Body of pancreas (tissue), 4 donors: ENCODE data around the gene PSME2. TPM values are rescaled to one million over a fixed set of nuclear protein-coding genes. Genes with fewer than 3 reads are reported as not detected.
A peak's percentile ranks its signal among the peaks of the same experiment; 100 is the strongest.

Experiments used
- ATAC-seq: fragments of 150-250 bp; one replicate; pipeline ENCODE4 v1.9.1; 2016
- DNase-seq, 4 donors: peaks; one replicate each; pipeline ENCODE4 v3.0.0-alpha.2; 2019
- H3K27ac ChIP-seq, 4 donors: fragments of 200-600 bp; sonication (generic); 1 replicate in 3 of 4; 2 replicates in 1 of 4; pipeline versions ENCODE4 v1.5.1 to v1.6.1; 2016 to 2019; ENCODE audit warnings: mild to moderate bottlenecking in 1 of 4, mixed read lengths in 1 of 4, moderate library complexity in 1 of 4
- H3K27me3 ChIP-seq, 2 donors: fragments of 200-600 bp; sonication (generic); one replicate each; pipeline ENCODE4 v1.6.0; 2016; ENCODE audit warnings: mild to moderate bottlenecking in 1 of 2
- H3K36me3 ChIP-seq, 2 donors: fragments of 200-600 bp; sonication (generic); replicated peaks in 1 of 2; 2 replicates each; pipeline ENCODE4 v1.5.1; 2016; ENCODE audit warnings: low read depth in 2 of 2; ENCODE audit not compliant: insufficient read depth in 1 of 2
- H3K4me1 ChIP-seq: fragments of 200-600 bp; sonication (generic); one replicate; pipeline ENCODE4 v1.6.0; 2016
- H3K4me3 ChIP-seq, 2 donors: fragments of 200-600 bp; sonication (generic); 1 replicate in 1 of 2; 2 replicates in 1 of 2; pipeline ENCODE4 v1.5.1; 2016 to 2019
- H3K9me3 ChIP-seq, 3 donors: fragments of 200-600 bp; sonication (generic); 1 replicate in 2 of 3; 2 replicates in 1 of 3; pipeline ENCODE4 v1.5.1; 2016
- CTCF ChIP-seq, 7 experiments: fragments of 450-650 bp in 4 of 7; fragments of 200-600 bp in 3 of 7; sonication (generic) in 3 of 7; IDR thresholded peaks; one replicate each; pipeline ENCODE4 v1.5.1; 2016 to 2019; ENCODE audit warnings: antibody characterized with exemption in 7 of 7
- POLR2A ChIP-seq, 3 donors: fragments of 450-650 bp; IDR thresholded peaks; one replicate each; pipeline ENCODE4 v1.6.1; 2016; ENCODE audit warnings: antibody characterized with exemption in 3 of 3, mild to moderate bottlenecking in 2 of 3
- WGBS, 2 donors: methylation state at CpG; one replicate each; pipeline ENCODE4 v1.1.5; 2017; 5-methylcytosine and 5-hydroxymethylcytosine counted together
- intact Hi-C: fragments of 100-400 bp; cut with DNase I; formaldehyde crosslinking; loops from one replicate; pipeline ENCODE4 v1.15.1; 2023
- total RNA-seq, 2 donors: library from RNA; depleted of rRNA; stranded (reverse); fragments of >200 nt; gene quantifications; one replicate each; pipeline ENCODE4 v1.1.0, GENCODE V29; 2016

PSME2 gene
- total RNA-seq, 2 donors from 2014 or later = 29.3 to 30.4 TPM

GRCh38 chr14:24135584-24135833 is 10.9 kb downstream of the PSME2 start:
- intact Hi-C loops = no loop called here
- ATAC-seq (no peak), DNase-seq (no peak)
- WGBS, 2 donors = 1 to 4% methylated on average over 9 of the region's 9 CpGs
- Histone ChIP-seq H3K9me3 (no peaks in the 10 kb centered on the region), H3K4me1 (peaks cover 63% of the 10 kb centered on the region), H3K27me3 (no peaks in the 10 kb centered on the region), H3K36me3 (peaks cover 0 to 11% of the 10 kb centered on the region in 2 donors), H3K4me3 (no peak overlapping the region), H3K27ac (peak overlapping the region; percentile 68 to 98 (median 84))
- TF ChIP-seq POLR2A (IDR thresholded peaks at IDR 0.05) (no peak), CTCF (IDR thresholded peaks at IDR 0.05) (no peak)

- 88 to 96% methylated on average over 1 of the region's 1 CpG for WGBS, 2 donors
- Histone ChIP-seq H3K27me3 (no peaks in the 10 kb centered on the region), H3K27ac (no peak overlapping the region), H3K9me3 (no peaks in the 10 kb centered on the region), H3K4me1 (peaks cover 57% of the 10 kb centered on the region), H3K36me3 (peaks cover 0 to 10% of the 10 kb centered on the region in 2 donors), H3K4me3 (no peak overlapping the region)
- TF ChIP-seq CTCF (IDR thresholded peaks at IDR 0.05) (no peak), POLR2A (IDR thresholded peaks at IDR 0.05) (no peak)
- DNase-seq = no peak
- ATAC-seq = no peak
- intact Hi-C loops = no loop called here
Observed at GRCh38 chr14:24133735-24134134, 12.7 kb downstream of the PSME2 start.

GRCh38 chr14:24132976-24133375 is 13.4 kb downstream of the PSME2 start:
- peak overlapping the region in 3 of 4 donors; percentile 85 to 96 (median 93) for H3K27ac ChIP-seq
- TF ChIP-seq POLR2A (IDR thresholded peaks at IDR 0.05) = no peak
- TF ChIP-seq CTCF (IDR thresholded peaks at IDR 0.05) = no peak
- H3K4me3 ChIP-seq = no peak overlapping the region
- no peaks in the 10 kb centered on the region for H3K27me3 ChIP-seq
- peaks cover 0 to 3% of the 10 kb centered on the region in 2 donors for H3K36me3 ChIP-seq
- no peak for DNase-seq
- intact Hi-C loops = no loop called here
- WGBS, 2 donors = 96 to 100% methylated on average over 2 of the region's 2 CpGs
- H3K9me3 ChIP-seq = no peaks in the 10 kb centered on the region
- ATAC-seq = no peak
- peaks cover 52% of the 10 kb centered on the region for H3K4me1 ChIP-seq

GRCh38 chr14:24132061-24132685 is 14.2 kb downstream of the PSME2 start:
- Histone ChIP-seq H3K36me3 (no peaks in the 10 kb centered on the region), H3K27me3 (no peaks in the 10 kb centered on the region), H3K27ac (peak overlapping the region; percentile 85 to 96 (median 92)), H3K9me3 (no peaks in the 10 kb centered on the region), H3K4me3 (no peak overlapping the region), H3K4me1 (peaks cover 46% of the 10 kb centered on the region)
- ATAC-seq = peak; percentile 18
- 27 to 49% methylated on average over 13 to 24 of the region's 24 CpGs for WGBS, 2 donors
- TF ChIP-seq CTCF (IDR thresholded peaks at IDR 0.05) = no peak
- TF ChIP-seq POLR2A (IDR thresholded peaks at IDR 0.05) = peak; percentile 53 to 61 (median 58)
- intact Hi-C loops = no loop called here
- DNase-seq = peak; percentile 76 to 90 (median 85)

GRCh38 chr14:24131549-24131966 is 14.9 kb downstream of the PSME2 start:
- Histone ChIP-seq H3K36me3 (no peaks in the 10 kb centered on the region), H3K9me3 (no peaks in the 10 kb centered on the region), H3K27me3 (no peaks in the 10 kb centered on the region), H3K4me3 (no peak overlapping the region), H3K4me1 (peaks cover 39% of the 10 kb centered on the region), H3K27ac (peak overlapping the region; percentile 85 to 96 (median 92))
- 45 to 53% methylated on average over 8 to 12 of the region's 15 CpGs for WGBS, 2 donors
- ATAC-seq = no peak
- DNase-seq = no peak
- TF ChIP-seq POLR2A (IDR thresholded peaks at IDR 0.05) (no peak), CTCF (IDR thresholded peaks at IDR 0.05) (no peak)
- intact Hi-C loops = no loop called here
